IMR-90 (cell line): Measurements from ENCODE around the gene GFRA4. TPM values are rescaled to one million over a fixed set of nuclear protein-coding genes. Genes with fewer than 3 reads are reported as not detected.

Source experiments
- ATAC-seq: fragments of 200-7000 bp; cut with Tn5 transposase; 2 replicates; pipeline ENCODE4 v1.9.1; 2020; ENCODE audit warnings: low read depth, mild to moderate bottlenecking, moderate library complexity
- BruUV-seq: library from RNA; stranded (reverse); fragments of 400-500 nt; replicated peaks from 2 replicates; lab custom pipeline; 2021; lab: Mats Ljungman, UMichigan
- CTCF ChIA-PET: fragments of 300-600 bp; formaldehyde crosslinking; extraction: SDS; loops from one replicate; lab custom pipeline; 2021; ENCODE audit warnings: antibody characterized with exemption; lab: Yijun Ruan, JAX
- POLR2A ChIA-PET: fragments of 300-600 bp; sonication (Branson Sonifier 250); formaldehyde crosslinking; loops from one replicate; lab custom pipeline; 2022; ENCODE audit warnings: antibody characterized with exemption; ENCODE audit not compliant: unreplicated experiment; lab: Charles Lee
- DNase-seq: peaks from one replicate; pipeline ENCODE4 v3.0.0; 2013
- H2AFZ ChIP-seq: replicated peaks from 2 replicates; pipeline ENCODE3; 2013; ENCODE audit warnings: low read length, mild to moderate bottlenecking; ENCODE audit not compliant: poor library complexity
- H2AK5ac ChIP-seq: 2 replicates; pipeline ENCODE4 v1.6.1; 2013; ENCODE audit warnings: low read depth, low read length, inconsistent platforms
- H2AK9ac ChIP-seq: replicated peaks from 2 replicates; pipeline ENCODE3; 2013; ENCODE audit warnings: mild to moderate bottlenecking, low read depth, low read length, moderate library complexity; ENCODE audit not compliant: poor library complexity
- H2BK120ac ChIP-seq: 2 replicates; pipeline ENCODE4 v1.6.1; 2013; ENCODE audit warnings: low read depth, low read length, inconsistent platforms
- H2BK15ac ChIP-seq: 3 replicates; pipeline ENCODE4 v1.6.1; 2013; ENCODE audit warnings: low read depth, low read length, inconsistent platforms
- H2BK20ac ChIP-seq: 2 replicates; pipeline ENCODE4 v1.6.1; 2013; ENCODE audit warnings: low read depth, mild to moderate bottlenecking, inconsistent platforms, low read length, moderate library complexity
- H2BK5ac ChIP-seq: 2 replicates; pipeline ENCODE4 v1.6.1; 2013; ENCODE audit warnings: mild to moderate bottlenecking, low read depth, low read length, inconsistent platforms; ENCODE audit not compliant: poor library complexity, severe bottlenecking
- H3K14ac ChIP-seq: replicated peaks from 2 replicates; pipeline ENCODE4 v1.6.1; 2013; ENCODE audit warnings: low read depth, low read length, inconsistent platforms
- H3K18ac ChIP-seq: 2 replicates; pipeline ENCODE4 v1.6.1; 2013; ENCODE audit warnings: low read depth, low read length, control low read depth
- H3K23ac ChIP-seq: 2 replicates; pipeline ENCODE4 v1.6.1; 2013; ENCODE audit warnings: low read depth, low read length, inconsistent platforms
- H3K27ac ChIP-seq: 2 replicates; pipeline ENCODE4 v1.5.1; 2013; ENCODE audit warnings: mild to moderate bottlenecking, control low read depth, low read length; ENCODE audit not compliant: insufficient read depth
- H3K27me3 ChIP-seq: 2 replicates; pipeline ENCODE4 v1.6.1; 2013; ENCODE audit warnings: low read length; ENCODE audit not compliant: control insufficient read depth, insufficient read depth
- H3K36me3 ChIP-seq: 2 replicates; pipeline ENCODE4 v1.6.1; 2013; ENCODE audit warnings: low read length, mixed read lengths; ENCODE audit not compliant: control insufficient read depth, insufficient read depth
- H3K4ac ChIP-seq: 2 replicates; pipeline ENCODE4 v1.6.1; 2013; ENCODE audit warnings: low read depth, low read length, inconsistent platforms
- H3K4me1 ChIP-seq: 2 replicates; pipeline ENCODE4 v1.6.1; 2013; ENCODE audit warnings: low read length, mixed read lengths; ENCODE audit not compliant: control insufficient read depth, insufficient read depth
- H3K4me2 ChIP-seq: 2 replicates; pipeline ENCODE4 v1.6.1; 2013; ENCODE audit warnings: low read depth, mild to moderate bottlenecking, control low read depth, low read length, moderate library complexity
- H3K4me3 ChIP-seq: 2 replicates; pipeline ENCODE4 v1.5.1; 2013; ENCODE audit warnings: low read depth, mild to moderate bottlenecking, control low read depth, low read length, moderate library complexity; ENCODE audit not compliant: insufficient read depth
- H3K56ac ChIP-seq: 2 replicates; pipeline ENCODE4 v1.6.1; 2013; ENCODE audit warnings: low read length, inconsistent platforms; ENCODE audit not compliant: insufficient read depth; ENCODE audit errors: extremely low read depth
- H3K79me1 ChIP-seq, 2 experiments: 2 replicates each; pipeline ENCODE4 v1.6.1; 2013; ENCODE audit warnings: low read length in 2 of 2, inconsistent platforms in 1 of 2, low read depth in 1 of 2
- H3K9ac ChIP-seq: 2 replicates; pipeline ENCODE4 v1.6.1; 2013; ENCODE audit warnings: low read depth, low read length, control low read depth
- H3K9me1 ChIP-seq: 2 replicates; pipeline ENCODE4 v1.6.1; 2013; ENCODE audit warnings: low read length, inconsistent platforms; ENCODE audit not compliant: insufficient read depth
- H3K9me3 ChIP-seq: 2 replicates; pipeline ENCODE4 v1.6.1; 2013; ENCODE audit warnings: low read length; ENCODE audit not compliant: control insufficient read depth, insufficient read depth
- H4K20me1 ChIP-seq: 2 replicates; pipeline ENCODE4 v1.6.1; 2013; ENCODE audit warnings: low read length, inconsistent platforms; ENCODE audit not compliant: insufficient read depth
- H4K5ac ChIP-seq: 2 replicates; pipeline ENCODE4 v1.6.1; 2013; ENCODE audit warnings: mild to moderate bottlenecking, low read depth, low read length, control low read depth
- H4K8ac ChIP-seq, 2 experiments: 2 replicates each; pipeline ENCODE4 v1.6.1; 2013; ENCODE audit warnings: low read depth in 2 of 2, low read length in 2 of 2, control low read depth in 1 of 2, inconsistent platforms in 1 of 2
- H4K91ac ChIP-seq: 2 replicates; pipeline ENCODE4 v1.6.1; 2013; ENCODE audit warnings: low read depth, low read length, inconsistent platforms; ENCODE audit not compliant: insufficient read depth
- BHLHE40 ChIP-seq: fragments of 150-350 bp; IDR thresholded peaks from 2 replicates; pipeline ENCODE4 v1.6.1; 2016; ENCODE audit warnings: mild to moderate bottlenecking, low read depth, low read length
- CEBPB ChIP-seq: IDR thresholded peaks from 2 replicates; pipeline ENCODE4 v1.6.1; 2012; ENCODE audit warnings: low read depth, low read length, improper control_type of control experiment
- CHD1 ChIP-seq: IDR thresholded peaks from 2 replicates; pipeline ENCODE4 v1.6.1; 2012; ENCODE audit warnings: low read depth, low read length, improper control_type of control experiment
- CTCF ChIP-seq: conservative IDR thresholded peaks from 2 replicates; pipeline ENCODE4 v1.5.1; 2012; ENCODE audit warnings: mild to moderate bottlenecking, low read depth, low read length, improper control_type of control experiment
- ELK1 ChIP-seq: fragments of 150-350 bp; IDR thresholded peaks from 2 replicates; pipeline ENCODE4 v1.6.1; 2016; ENCODE audit warnings: low read depth, mild to moderate bottlenecking, low read length, moderate library complexity, borderline replicate concordance
- FOS ChIP-seq: fragments of 150-350 bp; IDR thresholded peaks from 2 replicates; pipeline ENCODE4 v1.6.1; 2016; ENCODE audit warnings: low read depth, low read length
- MAFK ChIP-seq: IDR thresholded peaks from 2 replicates; pipeline ENCODE4 v1.6.1; 2012; ENCODE audit warnings: low read depth, low read length, improper control_type of control experiment
- MAZ ChIP-seq: IDR thresholded peaks from 2 replicates; pipeline ENCODE4 v1.6.1; 2012; ENCODE audit warnings: low read depth, mild to moderate bottlenecking, low read length, improper control_type of control experiment, moderate library complexity, borderline replicate concordance
- MXI1 ChIP-seq: IDR thresholded peaks from 2 replicates; pipeline ENCODE4 v1.6.1; 2012; ENCODE audit warnings: low read depth, mild to moderate bottlenecking, low read length, moderate library complexity, borderline replicate concordance
- RAD21 ChIP-seq: IDR thresholded peaks from 2 replicates; pipeline ENCODE4 v1.6.1; 2012; ENCODE audit warnings: low read length, improper control_type of control experiment
- RCOR1 ChIP-seq: IDR thresholded peaks from 2 replicates; pipeline ENCODE4 v1.6.1; 2012; ENCODE audit warnings: mild to moderate bottlenecking, low read length, improper control_type of control experiment; ENCODE audit not compliant: insufficient replicate concordance
- SMC3 ChIP-seq: fragments of 150-350 bp; IDR thresholded peaks from 2 replicates; pipeline ENCODE4 v1.6.1; 2016; ENCODE audit warnings: low read depth, mild to moderate bottlenecking, antibody characterized with exemption, low read length, moderate library complexity
- USF2 ChIP-seq: fragments of 150-350 bp; IDR thresholded peaks from 2 replicates; pipeline ENCODE4 v1.6.1; 2017; ENCODE audit warnings: mild to moderate bottlenecking, antibody characterized with exemption, low read length, low read depth
- WGBS, 2 experiments: methylation state at CpG; one replicate each; pipeline versions ENCODE4 v1.1.5 to v1.1.7; 2013; ENCODE audit warnings: missing lambda C conversion rate in 2 of 2; ENCODE audit not compliant: insufficient read length in 1 of 2; ENCODE audit errors: extremely low coverage in 2 of 2; 5-methylcytosine and 5-hydroxymethylcytosine counted together
- dilution Hi-C: fragments of 300-500 bp; cut with HindIII; formaldehyde crosslinking; loops from one replicate; pipeline ENCODE4 v1.14.3; 2018; ENCODE audit warnings: low sequenced_read_pairs; ENCODE audit not compliant: unreplicated experiment
- in situ Hi-C: fragments of 300-500 bp; cut with MboI; formaldehyde crosslinking; loops from 3 replicates; pipeline ENCODE4 v1.14.3; 2019; ENCODE audit warnings: low sequenced_read_pairs, inconsistent platforms, mixed read lengths
- intact Hi-C: fragments of 100-400 bp; cut with micrococcal nuclease; formaldehyde crosslinking; loops from 2 replicates; pipeline ENCODE4 v1.10.0; 2022
- polyA plus RNA-seq, 3 experiments: library from polyadenylated mRNA; depleted of rRNA; stranded (reverse); fragments of >200 nt; gene quantifications; 2 replicates each; pipeline ENCODE4 v1.2.3, GENCODE V29; 2012; ENCODE audit warnings: low replicate concordance in 1 of 3
- total RNA-seq: library from RNA; depleted of rRNA; stranded (reverse); fragments of >200 nt; gene quantifications from 2 replicates; pipeline ENCODE4 v1.2.3, GENCODE V29; 2012

The GFRA4 gene
- total and polyA plus RNA-seq, 2 of the 4 experiments (the other 2 are of a cell fraction), result not detected

GRCh38 chr20:3635346-3635745 lies 27.9 kb downstream of the GFRA4 start:
- Histone ChIP-seq H3K14ac (no peak overlapping the region), H3K79me1 (no peaks in the 10 kb centered on the region), H3K9ac (no peak overlapping the region), H2BK15ac (no peak overlapping the region), H2AK9ac (no peak overlapping the region), H3K9me3 (no peaks in the 10 kb centered on the region), H2AFZ (no peak overlapping the region), H3K4ac (no peak overlapping the region), H3K18ac (no peak overlapping the region), H3K9me1 (no peaks in the 10 kb centered on the region), H3K27ac (no peak overlapping the region), H4K5ac (no peak overlapping the region), H2BK20ac (no peak overlapping the region), H3K4me2 (no peak overlapping the region), H3K4me1 (no peaks in the 10 kb centered on the region), H4K91ac (no peak overlapping the region), H2BK5ac (no peak overlapping the region), H3K56ac (no peak overlapping the region), H3K23ac (no peak overlapping the region), H4K8ac (no peak overlapping the region), H2BK120ac (no peak overlapping the region), H3K36me3 (peaks cover 4% of the 10 kb centered on the region; the same call in 1 of the 2 replicates), H3K4me3 (no peak overlapping the region), H2AK5ac (no peak overlapping the region), H4K20me1 (no peaks in the 10 kb centered on the region), H3K27me3 (no peaks in the 10 kb centered on the region)
- DNase-seq, result no peak
- no peak for ATAC-seq
- dilution Hi-C loops (no loop called here), in situ Hi-C loops (no loop called here), intact Hi-C loops (no loop called here)
- no CpG with 5 or more reads among the region's 1 CpG for WGBS, 2 experiments
- CTCF ChIA-PET, result interaction anchor here (1.1 kb wide), 1 partner anchor 10 kb away, joined by 3 read pairs; no protein-coding TSS in a partner anchor
- POLR2A ChIA-PET, result no interaction called here
- BruUV-seq, result no TSS peak
- TF ChIP-seq SMC3, result no peak
- no peak for TF ChIP-seq MAFK
- TF ChIP-seq CEBPB, result no peak
- no peak for TF ChIP-seq RCOR1
- no peak for TF ChIP-seq MXI1
- TF ChIP-seq BHLHE40, result no peak
- TF ChIP-seq ELK1, result no peak
- TF ChIP-seq FOS, result no peak
- TF ChIP-seq USF2, result no peak
- no peak for TF ChIP-seq CTCF
- TF ChIP-seq CHD1, result no peak
- TF ChIP-seq RAD21, result no peak
- no peak for TF ChIP-seq MAZ
